ENCODE data around the gene TLX3.

GRCh38 chr5:171268700-171269620 lies 40.1 kb upstream of the TLX3 start:
- TF ChIP-seq POLR2A (IDR thresholded peaks at IDR 0.05), result no peak
- no peak for TF ChIP-seq CTCF (IDR thresholded peaks at IDR 0.05)

Measured in esophagus squamous epithelium (tissue), 4 donors.